GM21515 (cell line): Measurements from ENCODE around the gene SMCO1.
"Not testable (repeated sequence)": the region's sequence is repeated elsewhere in the genome, so short reads cannot be mapped to it uniquely, and the experiment has no call there.

ENCODE experiments used
- ATAC-seq: cut with Tn5 transposase; IDR thresholded peaks from one replicate; pipeline ENCODE4 v1.9.1; 2021; ENCODE audit not compliant: unreplicated experiment

SMCO1 gene

DNA sequence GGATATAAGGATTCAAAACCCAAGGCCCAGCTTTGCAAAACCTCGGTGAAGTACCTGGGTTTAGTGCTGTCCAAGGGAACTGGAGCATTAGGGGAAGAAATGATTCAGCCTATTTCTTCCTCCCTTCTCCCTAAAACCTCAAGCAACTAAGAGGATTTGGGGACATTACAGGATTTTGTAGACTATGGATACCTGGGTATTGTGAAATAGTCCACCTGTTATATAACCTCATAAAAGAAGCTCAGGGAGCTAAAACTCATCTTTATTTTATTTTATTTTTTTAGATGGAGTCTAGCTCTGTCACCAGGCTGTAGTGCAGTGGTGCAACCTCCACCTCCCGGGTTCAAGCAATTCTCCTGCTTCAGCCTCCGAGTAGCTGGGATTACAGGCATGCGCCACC lies 8.7 kb upstream of the SMCO1 start:
- no peak for ATAC-seq

DNA sequence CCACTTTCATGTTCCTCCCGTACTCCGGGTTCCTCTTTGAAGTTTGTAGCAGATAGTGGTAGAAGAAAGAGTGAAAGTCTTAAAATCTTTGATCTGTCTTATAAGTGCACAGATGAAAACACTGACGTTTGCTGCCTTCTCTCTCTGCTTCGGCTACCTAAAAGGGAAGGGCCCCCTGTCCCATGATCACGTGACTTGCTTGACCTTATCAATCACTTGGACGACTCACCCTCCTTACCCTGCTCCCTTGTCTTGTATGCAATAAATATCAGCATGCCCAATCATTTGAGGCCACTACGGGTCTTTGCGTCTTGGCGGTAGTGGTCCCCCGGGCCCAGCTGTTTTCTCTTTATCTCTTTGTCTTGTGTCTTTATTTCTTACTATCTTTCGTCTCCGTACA lies 6.1 kb upstream of the SMCO1 start:
- ATAC-seq = not testable (repeated sequence)

DNA sequence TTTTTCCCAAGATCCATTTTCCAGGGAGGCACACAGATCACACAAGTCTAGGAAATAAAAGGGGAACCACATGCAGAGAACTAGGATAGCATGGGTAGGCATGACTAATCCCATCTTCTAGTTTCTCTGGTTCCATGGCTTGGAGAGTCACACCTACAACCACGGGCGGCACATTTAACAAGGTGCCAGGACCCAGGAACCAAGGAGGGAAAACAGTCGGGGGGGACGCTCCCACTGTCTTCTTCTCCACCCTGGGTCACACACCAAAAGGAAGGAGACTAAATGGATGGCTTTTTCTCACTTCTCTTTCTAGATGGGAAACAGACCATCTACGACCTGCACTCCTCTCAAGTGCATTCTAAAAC lies 4.6 kb upstream of the SMCO1 start:
- no peak for ATAC-seq

DNA sequence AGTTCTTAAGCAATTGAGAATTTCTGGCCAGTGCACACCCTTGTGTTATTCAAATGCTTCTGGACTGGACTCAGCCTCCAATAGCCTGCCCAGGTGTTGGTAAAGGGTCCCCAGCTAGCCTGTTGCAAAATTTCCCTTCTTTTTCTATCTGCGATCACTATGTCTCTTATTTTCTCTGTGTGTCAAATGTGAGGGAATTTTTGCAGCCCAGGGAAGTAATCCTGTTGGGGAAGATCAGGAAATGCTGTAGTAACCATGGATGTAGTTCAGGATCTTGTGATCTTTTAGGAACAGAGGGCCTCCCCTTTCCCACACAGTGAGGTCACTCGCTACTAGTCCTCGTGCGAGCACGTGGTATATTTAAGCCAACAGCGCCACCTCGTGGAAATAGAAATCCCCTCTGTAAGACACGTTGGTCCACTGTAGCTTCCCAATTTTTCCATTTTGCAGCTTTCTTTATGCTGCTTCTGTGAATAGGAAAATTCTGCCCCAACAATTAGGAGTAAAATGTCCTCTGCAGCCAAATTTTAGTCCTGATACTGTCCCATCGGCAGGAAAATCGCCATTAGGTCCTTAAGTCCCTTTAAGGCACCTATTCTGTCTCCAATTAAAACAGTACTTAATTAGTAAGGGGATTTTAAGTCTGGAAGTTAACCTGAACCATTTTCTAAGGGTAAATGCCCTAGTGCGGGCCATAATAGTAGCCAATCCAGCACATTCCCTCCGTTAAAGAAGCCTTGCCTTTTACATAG lies 4.0 kb upstream of the SMCO1 start:
- no peak for ATAC-seq

DNA sequence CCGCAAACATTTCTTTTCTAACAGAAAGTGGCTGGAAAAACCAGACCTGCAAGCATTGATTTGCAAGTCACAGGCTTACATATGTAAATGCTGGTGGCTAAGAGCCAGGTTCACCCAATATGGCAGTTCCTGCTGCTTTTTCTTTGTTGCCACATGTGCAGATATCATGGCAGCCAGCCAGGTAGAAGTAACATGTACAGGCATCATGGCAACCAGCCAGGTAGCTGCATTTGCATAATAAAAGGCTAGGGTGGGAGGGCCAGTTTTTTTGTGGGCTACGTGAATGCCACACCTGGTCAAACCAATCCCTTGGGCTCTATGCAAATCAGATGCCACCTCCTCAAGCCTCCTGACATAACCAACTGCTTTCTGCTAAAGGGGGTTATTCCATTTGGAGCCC lies 2.8 kb upstream of the SMCO1 start:
- ATAC-seq = no peak

DNA sequence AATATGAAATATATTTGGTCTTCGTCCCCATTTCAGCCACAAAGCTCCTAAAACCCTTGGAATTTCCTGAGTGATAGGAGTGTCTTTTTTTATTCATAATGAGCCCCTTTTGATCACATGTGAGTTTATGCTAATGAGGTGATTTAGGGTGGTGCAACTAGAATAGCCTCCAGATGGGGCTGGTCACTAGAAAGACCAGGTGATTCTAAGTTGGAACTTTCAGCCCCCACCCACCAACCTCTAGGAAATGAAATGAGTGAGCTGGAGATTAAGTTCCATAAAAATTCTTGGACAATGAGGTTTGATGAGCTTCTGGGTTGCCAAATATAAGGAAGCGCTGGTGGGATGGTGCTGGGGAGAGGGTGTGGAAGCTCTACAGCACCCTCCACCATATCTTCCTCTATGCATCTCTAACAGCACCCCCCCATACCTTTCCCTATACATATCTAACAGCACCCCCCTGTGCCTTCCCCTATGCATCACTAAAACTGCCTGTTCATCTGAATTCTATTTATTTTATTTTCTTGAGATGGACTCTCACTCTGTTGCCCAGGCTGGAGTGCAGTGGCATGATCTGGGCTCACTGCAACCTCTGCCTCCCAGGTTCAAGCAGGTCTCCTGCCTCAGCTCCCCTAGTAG lies 2.1 kb upstream of the SMCO1 start:
- ATAC-seq = no peak

DNA sequence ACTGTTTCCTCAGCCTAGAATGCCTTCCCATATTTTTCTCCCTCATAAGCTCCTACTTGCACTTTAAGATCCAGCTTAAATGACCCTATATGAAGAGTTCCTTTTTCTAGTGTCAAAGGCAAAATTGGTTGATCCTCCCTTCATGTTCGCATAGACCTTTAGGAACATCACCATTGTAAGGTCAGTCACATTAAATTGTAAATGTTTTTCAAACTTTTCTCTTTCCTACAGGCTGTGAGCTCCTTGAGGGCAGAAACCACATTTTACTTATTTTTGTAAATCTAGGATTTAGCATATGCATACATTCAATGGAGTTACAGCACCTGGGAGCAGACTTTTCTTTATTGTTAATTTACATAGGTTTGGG lies 813 bp downstream of the SMCO1 start:
- ATAC-seq = no peak

DNA sequence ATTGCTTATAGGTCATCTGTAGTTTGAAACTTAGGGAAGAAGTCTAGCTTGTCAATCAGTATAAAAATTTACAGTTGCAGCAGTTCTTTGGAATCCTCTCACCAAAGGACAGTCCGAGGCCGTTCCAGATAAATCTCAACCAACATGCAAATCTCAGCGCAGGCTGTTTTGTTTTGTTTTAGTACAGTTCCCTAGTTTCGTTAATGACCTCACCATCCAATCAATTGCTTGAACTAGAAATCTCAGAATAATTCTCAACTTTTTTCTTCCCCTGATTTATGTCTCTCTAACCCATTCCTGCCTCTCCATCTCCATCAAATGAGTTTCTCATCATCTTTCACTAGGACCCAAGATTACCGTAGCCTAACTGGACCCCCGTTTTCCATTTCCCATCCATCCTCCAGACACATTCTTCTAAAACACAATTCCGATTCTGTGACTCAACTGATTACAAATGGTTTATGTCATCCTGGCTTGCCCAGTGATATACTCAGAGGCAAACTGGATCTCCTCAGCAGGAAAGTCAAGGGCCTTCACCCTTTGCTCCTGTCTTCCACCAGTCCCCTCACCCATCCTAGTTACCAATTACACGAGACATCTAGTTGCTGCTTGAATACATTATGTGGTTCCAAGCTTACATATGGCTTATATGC lies 1.3 kb downstream of the SMCO1 start:
- no peak for ATAC-seq

DNA sequence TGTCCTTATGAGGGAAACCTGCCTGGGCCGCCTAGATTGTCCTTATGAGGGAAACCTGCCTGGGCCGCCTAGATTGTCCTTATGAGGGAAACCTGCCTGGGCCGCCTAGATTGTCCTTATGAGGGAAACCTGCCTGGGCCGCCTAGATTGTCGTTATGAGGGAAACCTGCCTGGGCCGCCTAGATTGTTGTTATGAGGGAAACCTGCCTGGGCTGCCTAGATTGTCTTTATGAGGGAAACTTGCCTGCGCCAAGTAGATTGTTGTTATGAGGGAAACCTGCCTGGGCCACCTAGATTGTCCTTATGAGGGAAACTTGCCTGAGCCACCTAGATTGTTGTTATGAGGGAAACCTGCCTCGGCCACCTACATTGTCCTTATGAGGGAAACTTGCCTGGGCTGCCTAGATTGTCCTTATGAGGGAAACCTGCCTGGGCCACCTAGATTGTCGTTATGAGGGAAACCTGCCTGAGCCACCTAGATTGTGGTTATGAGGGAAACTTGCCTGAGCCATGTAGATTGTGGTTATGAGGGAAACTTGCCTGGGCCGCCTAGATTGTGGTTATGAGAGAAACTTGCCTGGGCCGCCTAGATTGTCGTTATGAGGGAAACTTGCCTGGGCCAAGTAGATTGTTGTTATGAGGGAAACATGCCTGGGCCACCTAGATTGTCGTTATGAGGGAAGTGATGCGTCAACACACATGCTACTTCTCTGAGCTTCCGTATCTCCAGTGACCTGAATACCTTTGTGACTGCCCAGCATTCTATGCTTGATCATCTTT lies 3.3 kb downstream of the SMCO1 start:
- ATAC-seq = not testable (repeated sequence)

DNA sequence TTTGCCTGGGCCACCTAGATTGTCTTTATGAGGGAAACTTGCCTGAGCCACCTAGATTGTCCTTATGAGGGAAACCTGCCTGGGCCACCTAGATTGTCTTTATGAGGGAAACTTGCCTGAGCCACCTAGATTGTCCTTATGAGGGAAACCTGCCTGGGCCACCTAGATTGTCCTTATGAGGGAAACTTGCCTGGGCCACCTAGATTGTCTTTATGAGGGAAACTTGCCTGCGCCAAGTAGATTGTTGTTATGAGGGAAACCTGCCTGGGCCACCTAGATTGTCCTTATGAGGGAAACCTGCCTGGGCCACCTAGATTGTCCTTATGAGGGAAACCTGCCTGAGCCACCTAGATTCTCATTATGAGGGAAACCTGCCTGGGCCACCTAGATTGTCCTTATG lies 4.0 kb downstream of the SMCO1 start:
- ATAC-seq = not testable (repeated sequence)

DNA sequence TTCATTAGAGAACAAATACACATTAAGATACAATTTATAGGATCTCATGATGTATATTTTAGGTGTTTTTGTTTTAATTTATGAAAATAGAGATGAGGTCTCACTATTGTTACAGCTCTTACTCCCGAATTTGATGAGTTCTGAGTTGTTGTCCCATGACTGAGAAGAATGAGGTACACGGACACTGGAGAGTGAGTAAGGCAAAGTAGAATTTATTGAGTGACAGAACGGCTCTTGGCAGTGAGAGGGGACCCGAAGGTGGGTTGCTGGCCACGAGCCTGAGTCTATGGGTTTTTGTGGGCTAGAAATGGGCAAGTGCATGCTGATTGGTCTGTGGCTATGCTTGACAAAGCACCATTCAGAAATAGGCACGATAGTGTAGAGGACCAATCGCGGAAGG lies 8.5 kb downstream of the SMCO1 start:
- ATAC-seq = no peak

DNA sequence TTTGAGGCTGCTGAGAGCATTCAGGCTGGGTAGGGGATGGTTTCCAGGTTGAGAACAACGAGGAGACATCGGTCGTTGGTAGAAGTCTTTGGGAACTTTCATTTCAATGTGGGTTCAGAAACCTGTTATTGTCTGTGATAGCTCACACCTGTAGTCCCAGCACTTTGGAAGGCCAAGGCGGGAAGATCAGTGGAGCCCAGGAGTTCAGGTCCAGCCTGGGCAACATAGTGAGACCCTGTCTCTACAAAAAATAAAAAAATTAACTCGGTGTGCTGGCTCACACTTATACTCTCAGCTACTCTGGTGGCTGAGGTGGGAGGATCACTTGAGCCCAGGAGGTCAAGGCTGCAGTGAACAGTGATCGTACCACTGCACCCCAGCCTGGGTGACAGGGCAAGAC lies 10.6 kb downstream of the SMCO1 start:
- ATAC-seq = no peak

DNA sequence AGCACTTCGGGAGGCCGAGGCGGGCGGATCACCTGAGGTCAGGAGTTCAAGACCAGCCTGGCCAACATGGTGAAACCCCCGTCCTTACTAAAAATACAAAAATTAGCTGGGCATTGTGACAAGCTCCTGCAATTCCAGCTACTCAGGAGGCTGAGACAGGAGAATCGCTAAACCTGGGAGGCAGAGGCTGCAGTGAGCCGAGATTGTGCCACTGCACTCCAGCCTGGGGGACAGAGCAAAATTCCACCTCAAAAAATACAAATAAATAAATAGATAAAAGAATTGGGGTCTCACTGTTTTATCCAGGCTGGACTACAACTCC lies 11.1 kb downstream of the SMCO1 start:
- not testable (repeated sequence) for ATAC-seq

DNA sequence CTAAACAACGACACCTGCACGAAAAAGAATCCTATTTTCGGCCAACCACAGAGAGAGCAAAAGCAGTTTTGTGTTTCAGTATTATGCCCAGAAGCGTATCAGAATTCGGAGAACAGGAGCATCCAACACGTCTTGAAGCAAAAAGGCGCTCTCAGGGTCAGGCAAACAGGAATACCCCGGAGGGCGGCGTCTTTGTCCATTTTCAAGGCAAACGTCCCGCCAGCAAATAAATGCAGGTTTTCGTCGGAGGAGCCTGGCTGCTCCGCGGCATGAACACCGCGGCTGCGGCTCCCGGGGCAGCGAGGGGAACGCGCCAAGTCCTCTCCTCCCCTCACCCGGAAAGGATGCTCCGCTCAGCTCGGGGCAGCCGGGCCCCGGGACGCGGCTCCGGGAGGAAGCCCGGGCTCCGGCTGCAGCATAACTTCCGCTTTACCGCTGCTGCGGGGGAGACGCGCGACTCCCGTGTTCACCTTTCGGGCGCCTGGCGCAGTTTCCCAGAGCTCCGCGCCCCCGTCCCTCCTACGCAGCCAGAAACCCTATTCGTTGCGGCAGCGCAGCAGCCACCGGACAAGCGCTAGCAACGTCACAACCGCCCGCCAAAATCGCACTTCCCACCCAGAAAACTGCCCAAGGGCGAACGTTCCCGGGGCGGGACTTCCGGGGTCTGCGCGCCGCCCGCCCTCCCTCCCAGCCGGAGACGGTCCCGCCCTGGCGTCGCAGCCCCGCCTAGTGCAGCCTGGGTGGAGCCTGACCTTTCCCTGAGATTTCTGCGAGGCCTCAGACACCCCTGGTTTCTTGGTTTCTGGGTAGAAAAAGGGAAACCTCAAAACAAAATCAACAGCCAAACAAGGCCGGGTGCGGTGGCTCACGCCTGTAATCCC lies 11.7 kb downstream of the SMCO1 start, which contains the start of gene RNF168:
Gene RNF168 (minus strand): TSS at position 573 of the 881 bp plus-strand sequence. CDS start 595 bp downstream, outside the sequence.
- peak; percentile 76 for ATAC-seq

DNA sequence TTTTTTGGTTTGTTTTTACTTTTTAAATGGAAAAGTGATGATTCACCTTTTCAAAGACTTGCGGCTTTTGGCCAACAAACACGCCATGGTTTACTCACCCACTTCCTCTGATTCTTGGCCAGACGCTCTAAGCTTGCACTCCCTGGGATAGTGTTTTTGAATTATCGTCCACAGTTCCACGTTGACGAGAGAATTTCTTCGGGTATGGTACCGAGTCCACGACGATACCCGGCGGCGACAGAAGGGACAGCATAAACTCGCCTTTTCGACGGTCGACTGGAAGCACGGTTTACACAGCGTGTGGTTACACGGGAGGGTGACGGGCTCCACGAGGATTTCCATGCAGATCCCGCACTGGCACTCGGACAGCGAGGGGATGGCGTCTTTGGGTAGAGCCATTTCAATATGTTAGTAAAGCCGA lies 12.4 kb downstream of the SMCO1 start:
- peak; percentile 4 for ATAC-seq

DNA sequence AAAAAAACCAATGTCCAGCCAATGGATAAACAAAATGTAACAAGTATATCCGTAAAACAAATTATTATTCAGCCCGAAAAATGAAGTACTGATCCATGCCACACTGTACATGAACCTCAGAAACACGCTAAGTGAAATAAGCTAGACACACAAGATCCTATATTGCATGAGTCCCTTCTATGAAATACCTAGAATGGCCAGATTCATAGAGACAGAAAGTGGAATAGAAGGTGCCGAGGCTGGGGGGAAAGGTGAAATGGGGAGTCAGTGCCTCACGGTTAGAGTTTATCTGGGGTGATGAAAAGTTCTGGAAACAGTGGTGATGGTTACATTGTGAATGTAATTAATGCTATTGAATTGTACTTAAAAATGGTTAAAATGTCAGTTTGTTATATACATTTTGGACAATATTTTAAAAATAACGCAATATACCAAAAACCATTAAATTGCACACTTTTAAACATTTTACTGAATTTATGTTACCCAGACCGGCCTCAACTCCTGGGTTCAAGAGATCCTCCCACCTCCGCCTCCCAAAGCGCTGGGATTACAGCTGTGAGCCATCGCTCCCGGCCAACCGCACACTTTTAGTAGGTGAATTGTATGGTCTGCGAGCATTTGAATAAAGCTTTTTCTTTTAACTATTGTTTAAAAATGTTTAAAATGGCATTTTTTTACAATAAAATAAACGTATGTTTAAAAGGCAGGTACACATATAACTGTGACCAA lies 13.7 kb downstream of the SMCO1 start:
- ATAC-seq = no peak

DNA sequence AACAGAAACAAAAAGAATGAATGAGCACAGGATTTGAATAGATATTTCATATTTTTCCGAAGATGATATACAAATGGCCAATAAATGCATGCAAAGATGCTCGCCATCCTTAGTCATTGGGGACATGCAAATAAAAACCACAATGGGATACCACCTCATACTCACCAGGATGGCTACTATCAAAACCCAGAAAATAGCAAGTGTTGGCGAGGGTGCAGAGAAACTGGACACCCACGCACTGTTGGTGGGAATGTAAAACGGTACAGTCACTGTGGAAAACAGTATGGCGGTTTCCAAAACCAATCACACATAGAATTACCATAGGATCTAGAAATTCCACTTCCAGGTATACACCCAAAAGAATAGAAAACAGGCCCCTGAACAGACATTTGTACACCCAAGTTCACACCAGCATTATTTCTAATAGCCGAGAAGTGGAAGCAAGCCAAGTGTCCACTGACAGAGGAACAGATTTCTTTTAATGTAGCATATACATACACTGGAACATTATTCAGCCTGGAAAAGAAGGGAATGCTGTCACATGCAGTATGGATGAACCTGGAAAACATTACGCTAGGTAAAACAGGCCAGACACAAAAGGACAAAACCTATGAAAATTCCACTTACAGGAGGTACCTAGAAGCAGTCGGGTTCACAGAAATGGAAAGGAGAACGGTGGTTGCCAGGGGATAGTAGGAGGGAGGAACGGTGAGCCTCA lies 15.2 kb downstream of the SMCO1 start:
- no peak for ATAC-seq

DNA sequence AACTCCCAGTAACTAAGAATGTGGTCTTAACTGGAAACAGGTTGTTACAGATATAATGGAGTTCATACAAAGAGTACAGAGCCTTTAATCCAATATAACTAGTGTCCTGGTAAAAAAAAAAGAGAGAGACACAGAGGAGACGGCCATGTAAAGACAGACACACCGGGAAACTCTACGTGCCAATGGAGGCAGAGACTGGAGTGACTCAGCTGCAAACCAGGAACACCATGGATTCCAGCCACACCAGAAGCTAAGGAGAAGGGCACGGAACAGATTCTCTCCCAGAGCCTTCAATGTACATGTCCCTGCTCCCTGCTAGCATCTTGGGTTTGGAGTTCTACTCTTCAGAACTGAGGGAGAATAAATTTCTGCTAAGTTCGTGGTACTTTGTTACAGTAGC lies 16.1 kb downstream of the SMCO1 start:
- no peak for ATAC-seq

DNA sequence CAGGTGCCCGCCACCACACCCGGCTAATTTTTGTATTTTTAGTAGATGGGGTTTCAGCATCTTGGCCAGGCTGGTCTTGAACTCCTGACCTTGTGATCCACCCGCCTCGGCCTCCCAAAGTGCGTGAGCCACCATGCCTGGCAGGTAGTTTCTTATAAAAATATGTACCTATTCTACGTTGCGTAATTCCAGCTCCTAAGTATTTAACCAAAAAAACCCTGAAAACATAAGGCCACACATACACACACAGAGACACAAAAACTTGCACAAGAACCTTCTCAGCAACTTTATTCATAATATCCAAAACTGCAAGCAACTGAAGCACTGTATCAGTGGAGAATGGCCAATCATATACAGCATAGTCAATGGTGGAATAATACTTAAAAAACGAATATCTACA lies 16.8 kb downstream of the SMCO1 start:
- ATAC-seq = no peak
